Right lobe of liver (tissue), 4 donors: ENCODE results near the gene TTC32.

Source experiments
- CTCF ChIP-seq, 4 donors: fragments of 200-600 bp in 3 of 4; fragments of 450-650 bp in 1 of 4; IDR thresholded peaks; one replicate each; pipeline versions ENCODE4 v1.5.1 to v1.8.0; 2016 to 2022; ENCODE audit warnings: antibody characterized with exemption in 4 of 4, mild to moderate bottlenecking in 2 of 4
- POLR2A ChIP-seq: fragments of 450-650 bp; IDR thresholded peaks from one replicate; pipeline ENCODE4 v1.6.1; 2017; ENCODE audit warnings: antibody characterized with exemption, mild to moderate bottlenecking
- donor health status: DM: no; HTN: no; CAD: no.
- donor health status: DM: no; HTN: no; CAD: no.
- donor health status: DM: no; HTN: yes; CAD: no.

- TF ChIP-seq CTCF (IDR thresholded peaks at IDR 0.05) (no peak), POLR2A (no peak)
Observed at GRCh38 chr2:19914266-19914975, 12.6 kb upstream of the TTC32 start.
